HepG2 (cell line): ENCODE measurements around the gene CYSRT1. TPM values are rescaled to one million over a fixed set of nuclear protein-coding genes. Genes with fewer than 3 reads are reported as not detected.

Source experiments
- CTCF ChIP-seq: sonication (generic); formaldehyde crosslinking; IDR thresholded peaks from 2 replicates; pipeline ENCODE4 v1.5.0; 2020; ENCODE audit warnings: mild to moderate bottlenecking, missing genetic modification reagents, moderate library complexity
- ELF3 ChIP-seq: IDR thresholded peaks from 2 replicates; pipeline ENCODE4 v1.6.1; 2016; ENCODE audit warnings: missing genetic modification reagents, missing compliant biosample characterization
- EZH2 ChIP-seq: conservative IDR thresholded peaks from 2 replicates; pipeline ENCODE4 v1.6.1; 2012; ENCODE audit warnings: mild to moderate bottlenecking, low read depth, low read length, moderate library complexity
- GATAD1 ChIP-seq: IDR thresholded peaks from 2 replicates; pipeline ENCODE4 v1.6.1; 2016; ENCODE audit warnings: missing genetic modification reagents, missing compliant biosample characterization
- HDAC2 ChIP-seq: sonication (generic); formaldehyde crosslinking; IDR thresholded peaks from 2 replicates; pipeline ENCODE4 v1.4.0; 2020; ENCODE audit warnings: missing genetic modification reagents
- HMG20A ChIP-seq: IDR thresholded peaks from 2 replicates; pipeline ENCODE4 v1.6.1; 2016; ENCODE audit warnings: borderline replicate concordance
- IRF9 ChIP-seq: sonication (generic); formaldehyde crosslinking; IDR thresholded peaks from 2 replicates; pipeline ENCODE4 v1.8.0; 2022; ENCODE audit warnings: missing genetic modification reagents, mild to moderate bottlenecking, borderline replicate concordance
- KDM4B ChIP-seq: sonication (generic); formaldehyde crosslinking; IDR thresholded peaks from 2 replicates; pipeline ENCODE4 v1.4.0; 2020; ENCODE audit warnings: missing genetic modification reagents
- NFIC ChIP-seq: IDR thresholded peaks from 2 replicates; pipeline ENCODE4 v1.6.1; 2012; ENCODE audit warnings: mild to moderate bottlenecking, low read length, inconsistent platforms
- SYNCRIP ChIP-seq: fragments of 200-400 bp; formaldehyde crosslinking; IDR thresholded peaks from 2 replicates; pipeline ENCODE4 v1.6.1; 2018; ENCODE audit warnings: mild to moderate bottlenecking, low read depth, low read length; ENCODE audit not compliant: insufficient read depth
- TBP ChIP-seq: sonication (generic); formaldehyde crosslinking; IDR thresholded peaks from 2 replicates; pipeline ENCODE4 v1.5.0; 2020; ENCODE audit warnings: missing genetic modification reagents
- ZBTB38 ChIP-seq: sonication (generic); formaldehyde crosslinking; IDR thresholded peaks from 2 replicates; pipeline ENCODE4 v1.5.1; 2020; ENCODE audit warnings: mild to moderate bottlenecking, missing genetic modification reagents
- ZNF276 ChIP-seq: sonication (generic); formaldehyde crosslinking; IDR thresholded peaks from 2 replicates; pipeline ENCODE4 v1.4.0; 2020; ENCODE audit warnings: mild to moderate bottlenecking, low read depth, missing genetic modification reagents
- ZNF546 ChIP-seq: sonication (generic); formaldehyde crosslinking; conservative IDR thresholded peaks from 2 replicates; pipeline ENCODE4 v1.8.1; 2023; ENCODE audit warnings: mild to moderate bottlenecking, missing genetic modification reagents
- ZNF615 ChIP-seq: sonication (generic); formaldehyde crosslinking; IDR thresholded peaks from 2 replicates; pipeline ENCODE4 v1.5.0; 2020; ENCODE audit warnings: mild to moderate bottlenecking, missing genetic modification reagents, borderline replicate concordance
- ZSCAN25 ChIP-seq: sonication (generic); formaldehyde crosslinking; IDR thresholded peaks from 2 replicates; pipeline ENCODE4 v1.8.0; 2022; ENCODE audit warnings: mild to moderate bottlenecking, missing genetic modification reagents
- polyA plus RNA-seq, 8 experiments: library from polyadenylated mRNA; depleted of rRNA in 3 of 8; stranded (reverse) in 7 of 8; unstranded in 1 of 8; fragments of >200 nt; fragmentation: Illumina TruSeq in 4 of 8; extraction: Trizol in 4 of 8; gene quantifications; 2 replicates each; pipeline versions ENCODE4 v1.2.1 to v1.2.3, GENCODE V29; 2011 to 2016; ENCODE audit warnings: low read depth in 4 of 8, missing spikeins in 1 of 8, mixed read lengths in 1 of 8; ENCODE audit not compliant: insufficient read depth in 1 of 8
- total RNA-seq, 5 experiments: library from RNA; depleted of rRNA; stranded (reverse); fragments of >200 nt; fragmentation: Illumina TruSeq; extraction: Trizol; gene quantifications; 2 replicates each; pipeline ENCODE4 v1.2.3, GENCODE V29; 2016; ENCODE audit warnings: low read depth in 1 of 5
- TF ChIP-seq, protein P1 (sequence below): sonication (generic); formaldehyde crosslinking; IDR thresholded peaks from 2 replicates; pipeline ENCODE4 v1.5.1; 2020; ENCODE audit warnings: mild to moderate bottlenecking, missing genetic modification reagents, moderate library complexity
- TF ChIP-seq, protein P2 (sequence below): sonication (generic); formaldehyde crosslinking; IDR thresholded peaks from 2 replicates; pipeline ENCODE4 v1.4.0; 2020; ENCODE audit warnings: missing genetic modification reagents

Gene CYSRT1
- total and polyA plus RNA-seq, 2 of the 13 experiments (the other 11 are each of a cell fraction or from before 2014, with no cell fraction given): 1.5 to 2.1 TPM

DNA sequence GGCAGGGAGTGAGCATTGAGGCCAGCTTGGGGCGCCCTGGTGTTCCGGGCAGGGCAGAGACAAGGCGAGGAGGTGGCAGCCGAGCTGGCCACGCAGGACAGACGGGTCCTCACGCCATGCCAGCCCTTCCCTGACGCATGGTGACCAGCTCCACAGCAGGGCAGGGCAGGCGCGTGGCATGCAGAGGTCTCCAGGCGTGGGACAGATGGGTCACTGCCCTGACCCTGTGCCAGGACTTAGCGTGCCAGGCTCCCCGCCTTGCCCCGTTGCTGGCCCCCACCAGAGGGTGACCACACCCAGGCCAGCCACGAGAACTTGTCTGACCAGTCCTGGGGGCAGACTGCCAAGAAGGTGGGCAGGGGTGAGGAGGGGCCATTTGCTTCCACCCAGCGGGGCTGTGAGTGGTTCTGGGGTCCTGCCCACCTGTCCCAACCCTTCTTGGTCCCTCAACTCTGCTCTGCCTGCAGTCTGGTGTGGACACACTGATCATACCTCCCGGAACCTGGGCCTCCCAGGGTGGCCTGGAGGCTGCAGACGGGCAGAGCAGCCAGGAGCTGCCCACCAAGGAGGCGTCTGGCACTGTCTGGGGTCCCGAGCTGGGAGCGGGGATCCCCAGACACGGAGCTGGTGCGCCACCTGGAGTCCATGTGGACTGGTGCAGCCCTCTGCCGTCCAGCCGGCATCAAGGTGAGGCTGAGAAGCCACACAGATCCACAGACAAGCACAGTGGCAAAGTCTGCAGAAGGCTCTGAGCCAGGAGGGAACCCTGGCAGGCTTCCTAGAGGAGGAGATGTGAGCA is 2.3 kb downstream of the CYSRT1 start, which contains the start of gene RNF224 (continued):
- TF ChIP-seq ZBTB38 (CRISPR knock-in tag) (0 out of 2 replicates have a peak, but pooled peaks have one; percentile 17), ELF3 (peak; percentile 21; the same call in 1 of the 2 replicates), HDAC2 (CRISPR knock-in tag) (peak; percentile 43; the same call in 1 of the 2 replicates), ZSCAN25 (CRISPR knock-in tag) (peak; percentile 55), KDM4B (CRISPR knock-in tag) (0 out of 2 replicates have a peak, but pooled peaks have one; percentile 49), ZNF276 (CRISPR knock-in tag) (no peak), NFIC (no peak), CTCF (CRISPR knock-in tag) (peak; percentile 98), HMG20A (CRISPR knock-in tag) (no peak), IRF9 (CRISPR knock-in tag) (0 out of 2 replicates have a peak, but pooled peaks have one; percentile 13), EZH2 (no peak), ZNF615 (CRISPR knock-in tag) (no peak), GATAD1 (CRISPR knock-in tag) (peak; percentile 62), TBP (CRISPR knock-in tag) (no peak), SYNCRIP (no peak), ZNF546 (CRISPR knock-in tag) (no peak)
- TF ChIP-seq, protein P1, sequence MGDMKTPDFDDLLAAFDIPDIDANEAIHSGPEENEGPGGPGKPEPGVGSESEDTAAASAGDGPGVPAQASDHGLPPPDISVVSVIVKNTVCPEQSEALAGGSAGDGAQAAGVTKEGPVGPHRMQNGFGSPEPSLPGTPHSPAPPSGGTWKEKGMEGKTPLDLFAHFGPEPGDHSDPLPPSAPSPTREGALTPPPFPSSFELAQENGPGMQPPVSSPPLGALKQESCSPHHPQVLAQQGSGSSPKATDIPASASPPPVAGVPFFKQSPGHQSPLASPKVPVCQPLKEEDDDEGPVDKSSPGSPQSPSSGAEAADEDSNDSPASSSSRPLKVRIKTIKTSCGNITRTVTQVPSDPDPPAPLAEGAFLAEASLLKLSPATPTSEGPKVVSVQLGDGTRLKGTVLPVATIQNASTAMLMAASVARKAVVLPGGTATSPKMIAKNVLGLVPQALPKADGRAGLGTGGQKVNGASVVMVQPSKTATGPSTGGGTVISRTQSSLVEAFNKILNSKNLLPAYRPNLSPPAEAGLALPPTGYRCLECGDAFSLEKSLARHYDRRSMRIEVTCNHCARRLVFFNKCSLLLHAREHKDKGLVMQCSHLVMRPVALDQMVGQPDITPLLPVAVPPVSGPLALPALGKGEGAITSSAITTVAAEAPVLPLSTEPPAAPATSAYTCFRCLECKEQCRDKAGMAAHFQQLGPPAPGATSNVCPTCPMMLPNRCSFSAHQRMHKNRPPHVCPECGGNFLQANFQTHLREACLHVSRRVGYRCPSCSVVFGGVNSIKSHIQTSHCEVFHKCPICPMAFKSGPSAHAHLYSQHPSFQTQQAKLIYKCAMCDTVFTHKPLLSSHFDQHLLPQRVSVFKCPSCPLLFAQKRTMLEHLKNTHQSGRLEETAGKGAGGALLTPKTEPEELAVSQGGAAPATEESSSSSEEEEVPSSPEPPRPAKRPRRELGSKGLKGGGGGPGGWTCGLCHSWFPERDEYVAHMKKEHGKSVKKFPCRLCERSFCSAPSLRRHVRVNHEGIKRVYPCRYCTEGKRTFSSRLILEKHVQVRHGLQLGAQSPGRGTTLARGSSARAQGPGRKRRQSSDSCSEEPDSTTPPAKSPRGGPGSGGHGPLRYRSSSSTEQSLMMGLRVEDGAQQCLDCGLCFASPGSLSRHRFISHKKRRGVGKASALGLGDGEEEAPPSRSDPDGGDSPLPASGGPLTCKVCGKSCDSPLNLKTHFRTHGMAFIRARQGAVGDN (CRISPR knock-in tag): peak; percentile 40; the same call in 1 of the 2 replicates
- TF ChIP-seq, protein P2, sequence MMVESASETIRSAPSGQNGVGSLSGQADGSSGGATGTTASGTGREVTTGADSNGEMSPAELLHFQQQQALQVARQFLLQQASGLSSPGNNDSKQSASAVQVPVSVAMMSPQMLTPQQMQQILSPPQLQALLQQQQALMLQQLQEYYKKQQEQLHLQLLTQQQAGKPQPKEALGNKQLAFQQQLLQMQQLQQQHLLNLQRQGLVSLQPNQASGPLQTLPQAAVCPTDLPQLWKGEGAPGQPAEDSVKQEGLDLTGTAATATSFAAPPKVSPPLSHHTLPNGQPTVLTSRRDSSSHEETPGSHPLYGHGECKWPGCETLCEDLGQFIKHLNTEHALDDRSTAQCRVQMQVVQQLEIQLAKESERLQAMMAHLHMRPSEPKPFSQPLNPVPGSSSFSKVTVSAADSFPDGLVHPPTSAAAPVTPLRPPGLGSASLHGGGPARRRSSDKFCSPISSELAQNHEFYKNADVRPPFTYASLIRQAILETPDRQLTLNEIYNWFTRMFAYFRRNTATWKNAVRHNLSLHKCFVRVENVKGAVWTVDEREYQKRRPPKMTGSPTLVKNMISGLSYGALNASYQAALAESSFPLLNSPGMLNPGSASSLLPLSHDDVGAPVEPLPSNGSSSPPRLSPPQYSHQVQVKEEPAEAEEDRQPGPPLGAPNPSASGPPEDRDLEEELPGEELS (CRISPR knock-in tag): no peak
